GM19455 (cell line): ENCODE measurements around the gene L3MBTL2.
"Not testable (repeated sequence)": the region's sequence is repeated elsewhere in the genome, so short reads cannot be mapped to it uniquely, and the experiment has no call there.

Experiments
- ATAC-seq: cut with Tn5 transposase; IDR thresholded peaks from one replicate; pipeline ENCODE4 v1.9.1; 2021; ENCODE audit not compliant: unreplicated experiment

Gene L3MBTL2

DNA sequence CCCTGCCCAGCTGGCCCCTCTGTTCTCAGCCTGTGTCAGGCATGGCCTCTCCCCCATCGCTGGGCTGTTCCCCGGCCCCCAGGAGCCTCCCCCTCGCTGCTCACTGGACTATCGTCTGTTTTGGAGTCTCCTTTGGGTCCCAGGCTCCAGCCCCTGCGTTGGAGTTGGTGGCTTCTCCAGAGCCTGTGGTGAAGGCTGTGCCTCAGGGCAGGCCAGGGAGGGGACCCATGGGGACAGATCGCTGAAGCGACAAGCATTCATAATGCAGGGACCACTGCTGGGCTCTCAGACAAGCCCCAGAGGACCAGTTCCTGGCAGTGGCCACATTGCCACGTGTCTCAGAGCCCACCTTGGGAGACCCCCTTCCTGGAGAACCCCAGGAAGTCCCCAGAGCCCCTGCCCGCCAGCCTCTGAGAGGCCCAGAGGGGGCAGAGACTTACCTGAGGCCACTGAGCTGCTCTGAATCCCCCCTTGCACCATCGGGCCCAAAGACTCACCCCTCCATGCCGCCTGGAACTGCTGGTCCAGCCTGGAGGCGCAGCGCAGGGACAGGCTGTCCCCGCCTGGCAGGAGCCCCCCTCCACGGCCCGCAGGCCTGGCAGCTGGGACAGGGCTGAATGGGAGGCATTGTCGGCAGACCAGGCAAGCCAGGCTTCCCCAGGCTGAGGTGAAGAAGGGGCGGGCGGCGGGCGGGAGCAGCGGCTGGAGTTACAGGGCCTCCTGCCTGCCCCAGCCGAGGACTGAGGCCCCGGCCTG lies 35.4 kb downstream of the L3MBTL2 start, which contains the start of gene CHADL:
CHADL (minus strand) TSS at position 555 of the 756 bp plus-strand sequence; CDS start at position 505, 50 bp downstream.
- ATAC-seq, result no peak

DNA sequence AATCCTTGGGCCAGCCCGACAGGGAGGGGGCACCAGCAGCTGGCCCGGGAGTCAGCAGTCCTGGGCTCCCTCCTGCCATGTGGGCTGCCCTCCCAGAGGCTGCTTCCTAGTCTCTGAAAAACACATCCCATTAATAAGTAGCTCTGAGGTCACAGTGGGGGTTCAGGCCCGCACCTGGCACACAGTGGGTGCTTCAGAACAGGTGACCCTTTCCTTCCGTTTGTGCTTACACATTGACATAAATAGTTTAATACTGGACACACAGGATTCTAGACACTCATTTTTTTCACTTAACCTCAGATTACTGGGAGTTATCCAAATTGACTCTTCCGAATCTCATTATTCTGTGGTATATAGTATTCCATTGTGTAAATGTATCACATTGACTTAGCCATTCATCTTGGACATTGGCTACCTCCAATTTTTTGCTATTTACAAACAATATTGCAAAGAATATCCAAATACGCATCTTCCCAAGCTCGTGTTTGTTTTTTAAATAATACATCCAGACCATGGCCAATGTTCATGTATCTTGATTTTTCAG lies 36.1 kb downstream of the L3MBTL2 start:
- ATAC-seq, result no peak

DNA sequence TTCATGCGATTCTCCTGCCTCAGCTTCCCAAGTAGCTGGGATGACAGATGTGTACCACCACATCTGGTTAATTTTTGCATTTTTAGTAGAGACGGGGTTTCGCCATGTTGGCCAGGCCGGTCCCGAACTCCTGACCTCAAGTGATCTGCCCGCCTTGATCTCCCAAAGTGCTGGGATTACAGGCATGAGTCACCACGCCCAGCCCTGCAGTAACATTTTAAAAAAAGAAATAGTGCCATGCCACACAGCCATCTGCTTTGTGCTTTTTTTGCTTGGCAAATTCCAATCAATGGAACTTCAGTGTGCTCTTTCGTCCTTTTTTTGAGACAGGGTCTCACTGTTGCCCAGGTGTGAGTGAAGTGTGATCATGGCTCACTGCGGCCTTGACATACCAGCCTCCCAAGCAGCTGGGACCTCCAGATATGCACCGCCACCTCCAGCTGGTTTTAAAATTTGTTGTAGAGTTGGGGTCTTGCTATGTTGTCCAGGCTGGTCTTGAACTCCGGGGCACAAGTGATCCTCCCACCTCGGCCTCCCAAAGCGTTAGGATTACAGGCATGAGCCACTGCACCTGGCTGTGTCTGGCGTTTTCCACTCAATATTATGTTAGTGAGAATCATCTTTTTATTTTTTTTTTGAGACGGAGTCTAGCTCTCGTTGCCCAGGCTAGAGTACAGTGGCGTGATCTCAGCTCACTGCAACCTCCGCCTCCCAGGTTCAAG lies 37.4 kb downstream of the L3MBTL2 start:
- ATAC-seq, result no peak

DNA sequence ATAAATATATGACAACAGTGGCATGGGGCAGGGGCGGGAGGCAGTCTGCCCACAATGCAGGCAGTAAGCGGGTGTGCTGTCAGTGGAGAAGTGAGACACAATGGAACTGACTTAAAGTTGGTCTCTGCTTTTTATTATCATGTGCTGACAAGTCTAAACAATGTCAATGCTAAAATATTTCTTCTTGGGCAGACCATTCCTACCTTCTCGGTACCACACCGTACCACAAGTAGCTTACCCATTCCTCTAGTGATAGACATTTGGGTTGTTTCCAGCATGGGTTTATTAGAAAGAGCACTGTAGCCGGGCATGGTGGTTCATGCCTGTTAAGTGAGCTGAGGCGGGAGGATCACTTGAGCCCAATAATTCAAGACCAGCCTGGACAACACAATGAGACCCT lies 38.2 kb downstream of the L3MBTL2 start:
- no peak for ATAC-seq

DNA sequence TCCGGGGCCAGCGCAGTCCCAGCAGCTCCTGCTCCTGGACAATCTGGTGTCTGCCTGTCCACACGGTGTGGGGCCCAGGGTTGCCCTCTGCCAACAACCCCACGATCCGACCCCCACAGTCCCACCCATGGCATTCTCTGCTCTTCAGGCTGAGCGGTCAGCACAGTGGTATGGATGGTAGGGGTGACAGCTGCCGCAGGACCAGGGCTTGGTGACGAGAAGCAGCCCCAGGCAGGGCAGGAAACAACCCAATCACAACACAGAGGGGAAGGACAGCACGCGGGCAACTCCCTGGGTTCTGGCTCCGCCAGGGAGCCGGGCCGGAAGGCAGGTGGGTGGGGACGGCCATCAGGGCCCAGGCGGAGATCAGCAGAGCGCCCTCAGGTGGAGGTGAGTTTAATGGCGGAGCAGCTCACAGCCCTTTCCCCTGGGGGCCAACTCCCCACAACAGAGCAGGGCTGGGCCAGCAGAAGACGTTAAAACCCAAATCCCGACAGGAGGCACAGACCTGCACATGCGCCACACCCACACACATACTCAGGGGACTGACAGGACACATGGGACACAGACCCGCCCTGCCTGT lies 40.9 kb downstream of the L3MBTL2 start:
- ATAC-seq, result no peak

DNA sequence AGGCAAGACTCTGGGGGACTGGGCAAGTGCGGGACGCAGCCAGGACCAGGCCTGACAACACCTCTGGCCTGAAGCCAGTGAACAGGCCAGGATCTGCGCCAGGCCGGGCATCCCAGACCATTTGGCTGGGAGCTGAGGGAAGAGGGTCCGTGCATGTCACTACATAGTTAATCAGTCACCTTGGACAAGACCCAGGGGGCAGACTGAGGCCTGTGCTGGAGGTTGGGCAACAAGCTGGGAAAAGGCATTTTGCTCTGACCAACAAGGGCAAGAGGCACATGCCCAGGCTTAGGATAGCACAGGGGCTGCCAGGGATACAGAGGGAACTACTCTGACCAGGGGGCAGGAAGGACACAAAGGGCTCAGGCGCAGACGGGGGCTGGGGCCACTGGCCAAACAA lies 42.6 kb downstream of the L3MBTL2 start:
- no peak for ATAC-seq

DNA sequence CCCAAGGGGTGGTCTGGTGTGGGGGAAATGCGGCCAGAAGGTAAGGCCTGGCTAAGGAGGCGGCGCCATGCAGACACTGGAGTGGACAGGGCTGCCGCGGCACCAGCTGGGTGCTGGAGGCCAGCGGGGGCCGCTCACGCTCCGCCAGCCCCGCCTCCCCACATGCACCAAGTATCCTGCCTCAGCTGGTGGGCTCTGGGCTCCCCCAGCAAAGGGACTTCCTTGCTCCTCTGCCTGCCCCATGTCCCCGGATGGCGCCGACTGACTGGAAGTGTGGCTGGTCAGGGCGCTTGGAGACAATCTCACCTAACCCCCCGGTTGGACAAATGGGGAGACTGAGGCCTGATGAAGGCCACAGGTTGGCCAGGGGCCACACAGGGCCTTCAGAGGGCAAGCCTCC lies 43.2 kb downstream of the L3MBTL2 start:
- no peak for ATAC-seq

DNA sequence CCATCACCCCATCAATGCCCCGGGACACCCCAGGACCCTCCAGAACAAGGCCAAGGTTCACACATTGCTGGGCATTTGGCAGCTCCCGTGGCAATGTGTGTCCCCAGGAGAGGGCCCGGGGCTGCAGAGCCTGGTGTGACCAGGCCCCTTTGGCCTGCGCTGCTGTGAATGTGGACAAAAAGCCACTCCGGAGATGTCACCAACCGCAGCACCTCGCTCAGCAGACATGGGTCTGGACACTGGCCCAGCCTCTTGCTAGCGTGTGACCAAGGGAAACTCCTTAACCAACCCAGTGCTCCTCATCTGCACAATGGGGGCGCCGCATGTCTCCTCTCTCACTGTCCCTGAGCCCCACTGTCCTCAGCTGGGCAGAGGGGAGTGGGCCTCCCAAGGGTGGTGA lies 43.6 kb downstream of the L3MBTL2 start:
- no peak for ATAC-seq

DNA sequence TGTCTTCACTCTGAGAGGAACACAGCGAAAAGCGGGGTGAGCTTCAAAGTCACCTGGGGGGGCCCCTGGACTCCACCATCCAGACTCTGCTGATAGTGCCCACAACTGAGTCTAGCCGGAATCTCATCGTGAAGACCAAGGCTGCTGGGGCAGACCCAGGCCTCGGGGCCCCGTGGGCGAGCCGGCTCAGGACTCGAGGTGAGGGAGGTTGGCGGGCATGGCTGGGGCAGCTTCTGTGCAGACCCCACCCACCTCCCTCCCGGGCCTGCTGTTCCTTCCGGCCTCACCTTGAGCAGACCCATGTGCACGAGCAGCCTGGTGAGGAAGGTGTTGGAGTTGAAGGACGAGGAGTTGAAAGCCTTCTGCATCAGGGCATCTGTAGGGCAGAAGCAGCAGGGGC lies 44.3 kb downstream of the L3MBTL2 start:
- no peak for ATAC-seq

DNA sequence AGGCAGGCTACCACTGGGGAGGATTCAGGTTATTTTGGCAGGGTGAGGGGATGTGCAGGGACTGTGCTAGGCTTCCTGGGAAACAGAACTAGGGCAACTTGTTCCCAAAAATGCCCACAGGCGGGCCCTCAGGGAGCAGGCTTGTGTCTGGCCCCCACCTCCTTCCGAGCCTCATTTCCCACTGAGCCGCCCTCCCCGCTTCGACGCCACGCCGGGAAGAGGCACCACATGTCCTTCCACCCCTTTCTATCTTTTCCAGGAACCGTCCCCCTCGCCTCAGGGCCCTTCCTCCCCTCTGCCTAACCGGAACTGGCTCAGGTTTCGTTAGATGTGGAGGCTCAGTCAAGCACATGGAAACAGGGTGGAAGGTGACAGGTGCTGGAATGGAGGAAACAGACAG lies 45.0 kb downstream of the L3MBTL2 start:
- ATAC-seq, result no peak

DNA sequence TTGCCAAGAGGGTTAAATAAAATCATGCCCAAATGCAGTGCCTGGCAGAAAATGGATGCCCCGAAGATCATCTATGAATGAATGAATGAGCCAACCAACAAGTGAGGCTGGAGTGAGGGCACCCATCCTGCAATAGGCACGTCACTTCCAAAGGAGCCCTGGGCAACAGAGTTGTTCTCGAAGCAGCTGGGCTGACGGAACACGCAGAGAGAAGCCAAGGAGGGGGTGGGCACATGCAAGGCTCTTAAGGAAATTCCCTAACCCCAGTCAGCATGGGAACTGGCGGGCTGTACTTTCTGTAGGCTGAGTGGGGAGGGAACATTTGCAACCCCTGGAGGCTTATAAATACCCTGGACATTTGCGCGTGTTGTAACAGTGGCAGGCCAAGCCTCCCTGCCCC lies 47.3 kb downstream of the L3MBTL2 start:
- ATAC-seq, result no peak

DNA sequence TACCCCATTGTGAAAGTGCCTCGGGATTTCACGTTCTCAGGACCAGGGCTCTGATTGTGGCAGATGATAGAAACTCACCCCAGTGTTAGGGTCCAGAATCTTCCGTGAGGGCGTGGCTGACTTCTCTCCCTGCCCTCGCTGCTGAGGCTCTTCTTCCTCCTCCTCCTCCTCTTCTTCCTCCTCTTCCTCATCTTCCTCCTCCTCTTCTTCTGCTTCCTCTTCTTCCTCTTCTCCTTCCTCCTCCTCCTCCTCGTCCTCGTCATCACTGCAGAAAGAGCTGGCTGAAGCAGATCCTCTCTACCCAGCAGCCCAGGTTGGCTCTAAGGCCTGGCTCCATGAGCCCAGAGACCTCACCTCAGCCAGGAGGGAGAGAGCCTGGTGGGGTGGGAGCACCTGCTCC lies 49.1 kb downstream of the L3MBTL2 start:
- no peak for ATAC-seq

DNA sequence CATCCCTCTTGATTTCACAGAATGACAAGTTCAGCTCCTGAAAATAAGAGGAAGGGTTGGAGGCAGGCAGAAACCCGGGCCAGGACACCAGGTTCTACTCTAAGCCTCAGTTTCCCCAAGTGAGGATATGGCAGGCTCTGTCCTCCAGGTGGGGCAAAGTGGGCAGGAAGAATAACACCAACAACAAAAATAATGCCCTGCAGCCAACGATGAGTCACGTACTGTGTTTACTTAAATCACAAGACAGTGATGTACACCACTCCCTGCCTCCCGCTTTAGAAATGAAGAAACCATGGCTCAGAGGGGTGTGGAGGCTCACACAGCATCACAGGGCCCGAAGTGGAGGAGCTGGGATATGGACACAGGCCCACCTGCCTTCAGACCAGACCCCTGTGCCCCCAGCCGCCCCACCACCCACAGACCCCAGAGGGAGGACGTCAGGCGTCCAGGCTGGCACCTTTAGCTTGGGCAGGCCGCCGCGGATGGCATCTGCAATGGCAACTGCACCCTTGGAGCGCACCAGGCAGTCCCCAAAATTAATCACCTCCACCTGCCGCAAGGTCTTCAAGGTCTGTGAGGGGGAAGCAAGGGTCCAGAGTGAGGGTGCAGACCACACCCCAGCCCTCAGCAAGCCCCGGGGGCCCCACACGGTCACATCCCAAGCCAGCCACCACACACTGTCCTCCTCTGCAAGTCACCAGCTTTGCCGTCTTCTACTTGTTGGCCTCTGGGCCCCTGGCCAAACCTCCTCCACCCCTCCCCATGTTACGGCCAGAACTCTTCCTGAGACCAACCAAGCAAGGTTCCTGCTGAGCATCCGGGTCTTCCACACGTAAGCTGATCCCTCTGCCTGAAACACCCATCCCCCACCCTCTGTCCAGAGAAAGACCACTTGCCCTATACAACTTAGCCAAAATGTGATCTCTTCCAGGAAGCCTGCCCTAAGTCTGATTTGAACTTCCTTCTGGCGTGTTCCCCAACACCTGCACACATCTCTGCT lies 51.4 kb downstream of the L3MBTL2 start:
- no peak for ATAC-seq

DNA sequence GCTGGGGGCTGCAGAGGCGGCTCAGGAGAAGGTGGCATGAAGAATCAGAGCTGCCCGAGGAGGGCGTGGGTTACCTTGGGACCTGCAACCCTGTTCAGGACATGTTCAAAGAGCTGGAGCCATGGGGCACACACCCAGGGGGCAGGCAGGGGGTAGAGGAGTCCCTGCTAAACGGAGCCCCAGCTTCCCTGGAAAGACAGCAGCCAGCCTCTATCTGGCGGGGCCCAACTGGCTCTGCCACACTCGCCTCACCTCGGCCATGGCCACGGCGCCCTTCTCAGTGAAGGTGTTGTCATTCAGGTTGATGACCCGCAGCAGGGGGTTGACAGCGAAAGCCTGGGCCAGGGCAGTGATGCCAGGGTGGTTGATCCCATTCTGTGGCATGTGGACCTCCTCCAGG lies 52.6 kb downstream of the L3MBTL2 start:
- ATAC-seq, result no peak

DNA sequence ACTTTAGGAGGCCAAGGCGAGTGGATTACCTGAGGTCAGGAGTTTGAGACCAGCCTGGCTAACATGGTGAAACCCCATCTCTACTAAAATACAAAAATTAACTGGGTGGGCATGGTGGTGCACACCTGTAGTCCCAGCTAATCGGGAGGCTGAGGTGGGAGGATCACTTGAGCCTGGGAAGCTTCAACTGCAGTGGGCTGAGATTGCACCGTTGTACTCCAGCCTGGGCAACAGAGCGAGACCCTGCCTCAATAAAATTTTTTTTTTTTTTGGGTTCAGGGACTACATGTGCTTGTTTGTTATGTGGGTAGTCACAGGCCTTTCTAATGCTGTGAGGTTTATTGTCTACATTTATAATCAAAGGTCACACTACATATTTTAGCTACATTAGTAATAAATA lies 54.6 kb downstream of the L3MBTL2 start:
- not testable (repeated sequence) for ATAC-seq

DNA sequence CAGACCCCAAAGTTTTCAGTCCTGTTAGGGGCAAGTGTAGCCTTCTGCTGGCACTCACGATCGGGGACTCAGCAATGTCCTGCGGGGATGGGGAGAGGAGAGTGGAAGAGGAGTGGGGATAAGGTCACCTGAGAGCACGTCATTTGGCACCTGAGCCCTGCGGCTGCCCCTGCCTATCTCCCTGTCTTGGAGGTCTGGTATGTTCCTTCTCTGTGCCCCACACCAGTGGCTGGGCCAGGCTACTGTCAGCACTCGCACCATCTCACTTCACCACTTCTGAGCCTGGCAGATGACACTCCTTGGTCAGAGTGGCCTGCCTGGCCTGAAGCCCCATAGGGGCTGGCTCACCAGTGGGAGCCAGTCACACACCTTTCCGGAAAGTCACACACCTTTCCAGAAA lies 55.8 kb downstream of the L3MBTL2 start:
- no peak for ATAC-seq

DNA sequence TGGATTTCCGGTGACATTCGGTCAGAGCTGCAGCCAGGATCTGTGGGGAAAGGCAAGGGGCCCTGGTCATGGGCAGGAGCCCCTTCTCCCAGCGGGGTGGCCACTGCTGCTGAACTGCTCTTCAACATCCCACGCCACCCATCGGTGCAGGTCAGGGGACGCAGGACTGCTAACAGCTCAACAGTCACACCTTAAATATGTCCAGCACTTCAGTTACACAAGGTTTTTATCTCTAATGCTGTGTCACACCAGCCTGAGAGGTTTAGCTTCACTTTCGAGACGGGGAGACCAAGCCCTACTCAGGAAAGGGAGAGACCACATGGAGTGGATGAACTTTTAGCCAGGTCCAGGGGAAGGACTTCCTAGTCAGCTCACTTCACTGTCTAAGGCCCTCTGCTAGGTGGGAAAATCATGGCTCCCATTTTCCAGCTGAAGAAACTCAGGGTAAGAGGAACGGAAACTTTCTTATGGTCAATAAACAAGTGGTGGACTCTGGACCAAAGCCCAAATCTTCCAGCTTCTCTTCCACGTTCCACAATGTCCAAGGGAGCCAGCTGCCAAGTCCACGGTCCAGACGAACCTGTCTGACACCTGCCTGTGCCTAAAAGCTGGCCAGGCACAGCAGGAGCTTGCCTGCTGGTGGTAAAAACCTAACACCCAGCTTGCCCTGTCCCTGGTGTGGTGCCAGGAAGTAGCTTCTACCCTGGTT lies 56.6 kb downstream of the L3MBTL2 start:
- no peak for ATAC-seq

DNA sequence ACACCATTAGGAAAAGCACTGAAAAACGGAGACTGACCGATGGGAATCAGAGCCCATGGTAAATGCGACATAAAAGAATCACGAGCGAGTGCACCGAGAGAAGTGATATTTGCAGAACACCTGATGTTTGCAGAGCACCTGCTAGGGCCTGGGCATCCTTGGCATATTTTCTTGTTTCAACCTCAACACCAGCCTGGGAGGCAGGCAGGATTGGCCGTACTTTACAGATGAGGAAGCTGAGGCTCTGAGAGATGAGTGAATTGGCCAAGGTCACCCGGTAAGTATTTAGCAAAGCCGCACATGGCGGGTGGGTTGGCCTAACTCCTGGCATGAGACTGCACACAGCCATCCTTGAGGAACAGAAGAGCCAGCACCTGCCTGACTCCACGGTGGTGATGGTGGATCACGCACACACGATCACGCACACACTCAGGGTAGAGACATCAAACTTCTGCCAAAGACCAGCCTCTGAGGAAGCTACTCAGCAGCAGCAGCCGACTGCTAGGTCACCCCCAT lies 57.2 kb downstream of the L3MBTL2 start:
- no peak for ATAC-seq

DNA sequence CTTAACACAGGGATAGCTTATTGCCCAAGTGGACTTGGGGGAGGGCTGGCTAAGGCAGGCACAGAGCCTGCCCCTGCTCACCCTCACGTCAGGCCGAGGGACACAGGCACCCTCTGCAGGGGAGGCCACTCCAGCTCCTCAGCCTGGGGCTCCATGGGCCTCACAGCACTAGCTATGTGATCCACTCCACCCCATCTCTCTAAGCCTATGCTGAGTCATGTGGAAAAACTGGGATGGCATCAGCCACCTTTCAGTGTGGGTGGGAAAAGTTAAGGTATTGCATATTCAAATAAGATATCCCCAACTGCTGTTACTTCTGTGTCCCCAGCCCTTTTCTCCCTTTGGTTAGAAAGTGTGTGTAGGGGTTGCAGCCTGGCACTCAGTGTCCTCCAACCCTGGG lies 58.6 kb downstream of the L3MBTL2 start:
- no peak for ATAC-seq

DNA sequence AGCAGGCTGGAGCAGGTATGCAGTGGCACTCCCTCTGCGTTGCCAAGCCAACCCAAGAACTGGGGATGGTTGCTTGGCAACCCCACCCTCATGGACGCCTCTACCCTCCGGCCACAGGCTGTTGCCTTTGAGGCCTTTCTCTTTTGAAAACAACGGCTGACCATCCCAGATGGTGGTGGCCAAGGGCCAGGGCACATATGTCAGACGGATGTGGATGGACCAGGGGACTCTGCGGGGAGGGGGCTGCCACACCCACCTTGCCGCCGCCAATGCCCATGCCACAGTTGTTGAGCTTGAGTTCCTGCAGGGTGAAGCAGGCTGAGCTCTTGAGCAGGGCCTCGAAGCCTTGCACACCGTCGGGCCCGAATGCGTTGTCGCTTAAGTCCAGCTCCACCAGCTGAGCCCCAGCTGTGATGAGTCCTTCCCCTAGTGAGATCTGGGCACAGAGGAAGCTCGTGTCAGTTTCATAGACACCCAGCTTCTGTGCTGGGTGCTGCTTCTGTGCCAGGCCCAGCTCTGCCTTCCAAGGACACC lies 59.4 kb downstream of the L3MBTL2 start:
- ATAC-seq, result no peak
